ENCODE data around the gene PLXNB3.

Gene PLXNB3

DNA sequence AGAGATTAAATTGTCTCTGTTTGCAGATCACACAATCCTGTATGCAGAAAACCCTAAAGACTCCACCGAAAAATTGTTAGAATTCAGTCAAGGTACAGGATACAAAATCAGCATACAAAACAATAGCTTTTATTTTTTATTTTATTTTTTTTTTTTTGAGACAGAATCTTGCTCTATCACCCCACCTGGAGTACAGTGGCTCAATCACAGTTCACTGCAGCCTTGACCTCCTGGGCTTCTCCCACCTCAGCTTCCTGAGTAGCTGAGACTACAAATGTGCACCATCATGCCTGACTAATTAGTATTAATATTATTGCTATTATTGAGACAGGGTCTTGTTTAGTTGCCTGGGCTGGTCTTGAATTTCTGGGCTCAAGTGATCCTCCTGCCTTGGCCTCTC is 8.9 kb upstream of the PLXNB3 start:
- no peak for DNase-seq (ENCODE audit: low read depth, low spot score)

DNA sequence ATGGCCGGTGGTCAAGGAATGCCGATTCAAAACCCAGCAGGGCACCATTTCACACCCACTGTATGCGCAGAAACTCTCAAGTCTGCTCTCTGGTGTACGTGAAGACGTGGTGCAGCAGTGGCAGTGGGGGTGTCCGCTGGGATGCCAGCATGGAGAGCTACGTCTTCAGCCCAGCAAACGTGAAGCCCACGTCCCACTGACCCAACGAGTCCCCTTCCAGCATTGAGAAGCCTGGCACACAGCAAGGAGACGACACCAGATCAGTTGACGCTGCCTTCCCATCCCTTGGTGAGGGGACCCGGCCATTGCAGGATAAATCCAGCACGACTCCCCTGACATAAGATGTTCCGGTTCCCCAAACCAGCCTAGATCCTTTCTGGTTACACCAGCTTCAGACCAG is 2.2 kb upstream of the PLXNB3 start:
- no peak for DNase-seq (ENCODE audit: low read depth, low spot score)

DNA sequence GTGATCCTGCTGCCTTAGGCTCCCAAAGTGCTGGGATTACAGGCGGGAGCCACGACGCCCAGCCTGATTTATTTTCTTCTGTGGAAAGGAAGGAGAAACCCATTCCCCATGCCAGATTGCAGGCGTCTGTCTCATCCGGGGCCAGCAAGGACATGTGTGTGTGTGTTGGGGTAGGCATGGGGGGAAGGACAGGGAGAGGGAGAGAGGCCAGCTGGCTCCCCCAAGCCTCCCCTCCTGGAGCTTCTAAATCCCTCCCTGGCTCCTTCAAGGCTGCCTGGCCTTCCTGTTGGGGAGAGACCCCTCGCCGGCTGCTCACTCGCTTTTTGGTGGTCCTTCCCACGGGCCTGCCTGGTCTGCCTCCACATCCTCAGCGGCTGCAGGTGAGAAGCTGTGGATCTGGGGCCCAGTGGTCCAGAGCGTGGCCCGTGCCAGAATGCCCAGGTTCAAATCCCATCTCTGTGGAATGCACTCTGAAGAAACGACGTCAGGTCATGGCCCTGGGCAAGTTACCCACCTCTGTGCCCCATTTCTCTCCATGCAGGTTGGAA is 1.3 kb upstream of the PLXNB3 start:
- no peak for DNase-seq (ENCODE audit: low read depth, low spot score)

DNA sequence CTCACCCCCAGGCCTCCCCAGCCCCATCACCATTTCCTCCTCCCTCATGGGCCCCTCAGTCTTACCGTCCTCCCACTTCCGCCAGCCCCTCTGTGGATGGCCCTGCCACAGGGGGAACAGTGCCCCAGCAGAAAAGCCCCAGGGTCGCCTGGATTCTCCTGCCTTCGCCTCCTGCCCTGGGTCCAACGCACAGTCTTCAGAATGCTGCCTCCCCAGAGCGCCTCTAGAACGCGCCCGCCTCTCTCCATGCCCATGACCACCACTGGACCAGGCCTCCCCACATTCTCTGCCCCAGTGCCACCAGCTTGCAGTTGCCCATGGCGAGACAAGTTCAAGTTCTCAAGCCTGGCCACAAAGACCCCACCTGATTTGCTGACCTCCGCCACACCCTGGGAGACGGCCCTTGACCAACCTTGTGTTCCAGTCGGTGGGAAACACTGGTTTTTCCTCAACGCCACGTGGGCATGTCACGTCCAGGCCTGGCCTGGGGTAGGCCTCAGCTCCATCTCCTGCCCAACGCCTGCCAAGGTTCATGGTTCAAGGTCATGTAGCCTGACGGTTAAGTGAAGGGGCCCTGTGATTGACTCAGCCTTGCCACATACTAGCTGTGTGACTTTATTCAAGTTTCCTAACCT is 634 bp upstream of the PLXNB3 start:
- DNase-seq (ENCODE audit: low read depth, low spot score): no peak

DNA sequence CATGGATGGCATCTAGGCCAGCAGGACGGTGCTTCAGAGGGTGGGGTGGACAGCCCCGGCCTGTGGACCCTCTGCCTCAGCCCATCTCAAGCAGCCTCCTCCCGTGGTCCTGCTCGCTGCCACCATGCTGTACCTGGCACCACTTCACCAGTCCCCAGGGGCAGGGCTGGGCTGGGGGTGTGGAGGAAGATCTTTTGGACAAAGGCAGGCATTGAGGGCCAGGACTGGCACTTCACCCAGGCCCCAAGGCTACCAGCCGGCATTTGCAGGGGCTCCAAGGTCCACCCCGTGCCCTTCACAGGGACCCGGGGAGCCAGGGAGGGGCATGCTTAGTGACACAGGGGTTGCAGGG is 713 bp downstream of the PLXNB3 start:
- DNase-seq (ENCODE audit: low read depth, low spot score): no peak

DNA sequence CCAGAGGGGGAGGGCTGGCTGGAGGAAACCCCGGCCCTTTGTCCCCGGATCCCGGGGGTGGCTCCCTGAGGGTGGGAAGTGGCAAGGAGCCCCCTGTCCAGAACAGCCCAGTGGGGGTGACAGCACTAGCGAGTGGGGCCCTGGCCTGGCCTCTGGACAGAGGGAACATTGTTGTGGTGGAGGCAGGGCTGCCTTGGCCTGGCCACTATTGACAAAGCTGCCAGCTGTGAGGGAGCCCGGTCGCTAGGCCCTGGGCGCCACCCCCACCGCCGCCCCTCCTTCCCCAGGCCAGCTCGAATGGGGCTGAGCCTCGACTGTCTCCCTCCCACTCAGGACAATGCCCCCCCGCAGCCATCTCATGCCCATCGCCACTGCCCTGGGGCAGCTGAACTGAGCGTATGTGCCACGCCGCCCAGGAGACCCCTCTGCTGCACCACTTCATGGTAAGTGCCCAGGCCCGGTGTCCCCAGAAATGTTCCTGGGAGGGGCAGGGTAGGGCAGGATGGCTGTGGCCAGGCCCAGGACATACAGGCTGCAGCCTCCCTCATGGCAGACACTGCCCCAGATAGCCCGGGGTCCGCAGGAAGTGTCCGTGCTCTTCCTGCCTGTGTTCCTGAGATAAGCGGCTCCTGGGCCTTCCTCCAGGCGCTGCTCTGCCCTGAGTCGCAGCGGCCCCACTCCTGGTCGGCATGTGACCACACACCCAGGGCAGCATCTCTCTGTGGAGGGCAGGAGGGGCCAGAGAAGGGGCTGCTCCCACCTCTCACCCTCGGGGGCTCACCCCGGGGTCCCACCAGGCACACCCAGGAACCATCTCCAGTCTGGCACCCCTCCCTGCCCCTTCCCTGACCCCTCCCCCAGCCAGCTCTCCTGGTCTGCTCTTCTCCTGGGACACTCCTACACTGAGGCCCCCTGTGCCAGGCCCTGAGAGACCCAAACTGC is 1.4 kb downstream of the PLXNB3 start:
- DNase-seq (ENCODE audit: low read depth, low spot score): no peak

DNA sequence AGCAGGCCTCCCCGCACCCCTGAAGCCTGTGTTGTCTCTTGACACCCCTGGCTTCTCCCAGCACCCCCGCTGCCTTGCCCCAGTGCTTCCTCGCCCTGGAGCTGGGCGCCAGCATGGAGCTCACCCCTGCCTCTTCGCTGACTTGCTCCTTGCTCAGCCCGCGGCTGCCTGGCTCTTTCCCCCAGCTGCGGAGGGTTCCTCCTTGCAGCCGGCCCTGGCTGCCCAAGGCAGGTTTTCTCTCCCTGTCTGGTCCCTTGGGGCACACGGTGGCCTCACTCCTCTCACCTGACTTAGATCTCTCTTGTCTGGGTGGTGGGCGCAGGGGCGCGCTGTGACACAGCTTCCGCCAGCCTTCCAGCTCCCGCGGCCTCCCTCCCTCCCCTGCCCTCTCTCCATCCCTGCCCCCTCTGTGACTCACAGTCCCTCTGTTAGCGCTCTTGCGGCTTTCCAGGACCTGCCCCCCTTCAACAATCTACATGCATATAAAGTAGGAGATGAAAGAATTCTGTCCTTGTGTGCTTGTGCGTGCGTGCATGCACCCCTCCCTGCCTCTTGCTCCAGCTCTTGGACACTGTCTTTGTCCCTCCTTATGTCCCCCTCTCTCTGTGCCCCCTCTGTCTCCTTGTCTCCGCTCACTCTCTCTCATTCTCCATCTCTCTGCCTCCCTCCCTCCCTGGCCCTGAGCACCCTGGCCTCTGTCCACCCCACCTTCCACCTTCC is 2.2 kb downstream of the PLXNB3 start:
- no peak for DNase-seq (ENCODE audit: low read depth, low spot score)

DNA sequence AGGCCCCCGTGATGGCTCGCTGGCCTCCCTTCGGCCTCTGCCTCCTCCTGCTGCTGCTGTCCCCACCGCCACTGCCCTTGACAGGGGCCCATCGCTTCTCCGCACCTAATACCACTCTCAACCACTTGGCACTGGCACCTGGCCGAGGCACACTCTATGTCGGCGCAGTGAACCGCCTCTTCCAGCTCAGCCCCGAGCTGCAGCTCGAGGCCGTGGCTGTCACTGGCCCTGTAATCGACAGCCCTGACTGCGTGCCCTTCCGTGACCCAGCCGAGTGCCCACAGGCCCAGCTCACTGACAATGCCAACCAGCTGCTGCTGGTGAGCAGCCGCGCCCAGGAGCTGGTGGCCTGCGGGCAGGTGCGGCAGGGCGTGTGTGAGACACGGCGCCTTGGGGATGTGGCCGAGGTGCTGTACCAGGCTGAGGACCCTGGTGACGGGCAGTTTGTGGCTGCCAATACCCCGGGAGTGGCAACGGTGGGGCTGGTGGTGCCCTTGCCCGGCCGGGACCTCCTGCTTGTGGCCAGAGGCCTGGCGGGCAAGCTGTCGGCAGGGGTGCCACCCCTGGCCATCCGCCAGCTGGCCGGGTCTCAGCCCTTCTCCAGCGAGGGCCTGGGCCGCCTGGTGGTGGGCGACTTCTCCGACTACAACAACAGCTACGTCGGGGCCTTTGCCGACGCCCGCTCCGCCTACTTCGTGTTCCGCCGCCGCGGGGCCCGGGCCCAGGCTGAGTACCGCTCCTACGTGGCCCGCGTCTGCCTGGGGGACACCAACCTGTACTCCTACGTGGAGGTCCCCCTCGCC is 3.0 kb downstream of the PLXNB3 start:
- no peak for DNase-seq (ENCODE audit: low read depth, low spot score)

DNA sequence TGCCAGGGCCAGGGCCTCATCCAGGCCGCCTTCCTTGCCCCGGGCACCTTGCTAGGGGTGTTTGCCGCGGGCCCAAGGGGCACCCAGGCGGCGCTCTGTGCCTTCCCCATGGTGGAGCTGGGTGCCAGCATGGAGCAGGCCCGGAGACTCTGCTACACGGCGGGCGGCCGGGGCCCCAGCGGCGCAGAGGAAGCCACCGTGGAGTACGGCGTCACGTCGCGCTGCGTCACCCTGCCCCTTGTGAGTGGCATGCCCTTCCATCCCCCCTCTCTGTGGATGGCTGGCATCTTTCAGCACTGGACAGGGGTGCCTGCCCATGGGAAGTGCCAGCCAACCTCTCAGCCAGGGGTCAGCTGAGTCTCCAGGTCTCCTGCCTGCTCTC is 3.6 kb downstream of the PLXNB3 start:
- DNase-seq (ENCODE audit: low read depth, low spot score): no peak

DNA sequence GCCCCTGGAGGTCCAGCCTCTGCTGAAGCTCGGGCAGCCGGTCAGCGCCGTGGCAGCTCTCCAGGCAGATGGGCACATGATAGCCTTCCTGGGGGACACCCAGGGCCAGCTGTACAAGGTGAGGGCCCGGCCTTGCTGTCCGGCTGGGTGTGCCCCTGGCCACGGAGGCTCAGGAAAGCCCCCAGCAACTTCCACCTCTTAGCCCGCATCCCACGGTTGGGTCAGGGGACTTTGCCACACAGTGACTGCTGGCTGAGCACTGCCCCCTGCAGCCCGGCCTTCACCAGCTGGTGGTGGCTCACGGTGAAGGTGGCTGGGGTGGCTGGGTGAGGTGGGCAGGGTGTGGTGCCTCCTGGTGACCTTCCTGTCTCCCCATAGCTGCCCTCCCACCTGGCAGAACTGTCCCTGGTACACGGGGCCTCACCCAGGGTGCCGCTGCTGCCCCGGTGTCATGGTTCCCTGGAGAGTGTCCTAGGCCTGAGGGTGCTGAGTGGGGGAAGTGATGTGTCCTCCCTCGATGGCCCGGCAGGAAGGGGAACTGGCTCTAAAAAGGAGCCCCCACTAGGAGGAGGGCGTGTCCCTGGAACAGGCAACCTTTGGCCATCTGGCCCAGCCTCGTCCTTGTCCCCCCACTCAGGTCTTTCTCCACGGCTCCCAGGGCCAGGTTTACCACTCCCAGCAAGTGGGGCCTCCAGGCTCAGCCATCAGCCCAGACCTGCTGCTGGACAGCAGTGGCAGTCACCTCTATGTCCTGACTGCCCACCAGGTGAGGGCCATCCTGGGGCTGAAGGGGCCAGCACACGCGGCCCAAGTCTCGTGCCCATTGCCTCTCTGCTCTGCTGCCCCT is 4.5 kb downstream of the PLXNB3 start:
- no peak for DNase-seq (ENCODE audit: low read depth, low spot score)

DNA sequence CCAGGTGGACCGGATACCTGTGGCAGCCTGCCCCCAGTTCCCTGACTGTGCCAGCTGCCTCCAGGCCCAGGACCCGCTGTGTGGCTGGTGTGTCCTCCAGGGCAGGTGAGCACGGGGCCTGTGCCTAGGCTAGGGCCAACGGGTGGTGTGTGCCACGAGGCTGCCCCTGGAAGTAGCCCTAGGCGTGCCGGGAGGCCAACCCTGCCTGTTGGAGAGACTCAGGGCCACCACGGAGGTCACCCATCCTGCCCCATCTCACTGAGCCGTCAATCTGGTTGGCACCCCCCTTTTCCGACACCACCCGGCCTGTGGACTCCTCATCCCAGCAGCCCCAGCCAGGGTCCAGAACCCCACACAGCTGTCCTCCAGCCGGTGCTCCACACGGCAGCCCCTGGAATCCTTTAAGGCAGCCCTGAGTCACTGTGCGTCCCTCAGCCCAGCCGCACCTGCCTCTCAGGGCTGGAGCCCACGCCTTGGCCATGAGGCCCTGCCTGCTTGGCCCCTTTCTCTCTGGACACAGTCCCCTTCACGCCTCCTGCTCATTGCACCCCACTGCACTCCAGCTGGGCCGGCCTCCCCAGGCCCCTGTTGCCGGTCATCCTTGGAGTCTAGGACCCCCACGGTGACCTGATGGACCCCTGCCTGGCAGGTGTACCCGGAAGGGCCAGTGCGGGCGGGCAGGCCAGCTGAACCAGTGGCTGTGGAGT is 5.3 kb downstream of the PLXNB3 start:
- DNase-seq (ENCODE audit: low read depth, low spot score): no peak

DNA sequence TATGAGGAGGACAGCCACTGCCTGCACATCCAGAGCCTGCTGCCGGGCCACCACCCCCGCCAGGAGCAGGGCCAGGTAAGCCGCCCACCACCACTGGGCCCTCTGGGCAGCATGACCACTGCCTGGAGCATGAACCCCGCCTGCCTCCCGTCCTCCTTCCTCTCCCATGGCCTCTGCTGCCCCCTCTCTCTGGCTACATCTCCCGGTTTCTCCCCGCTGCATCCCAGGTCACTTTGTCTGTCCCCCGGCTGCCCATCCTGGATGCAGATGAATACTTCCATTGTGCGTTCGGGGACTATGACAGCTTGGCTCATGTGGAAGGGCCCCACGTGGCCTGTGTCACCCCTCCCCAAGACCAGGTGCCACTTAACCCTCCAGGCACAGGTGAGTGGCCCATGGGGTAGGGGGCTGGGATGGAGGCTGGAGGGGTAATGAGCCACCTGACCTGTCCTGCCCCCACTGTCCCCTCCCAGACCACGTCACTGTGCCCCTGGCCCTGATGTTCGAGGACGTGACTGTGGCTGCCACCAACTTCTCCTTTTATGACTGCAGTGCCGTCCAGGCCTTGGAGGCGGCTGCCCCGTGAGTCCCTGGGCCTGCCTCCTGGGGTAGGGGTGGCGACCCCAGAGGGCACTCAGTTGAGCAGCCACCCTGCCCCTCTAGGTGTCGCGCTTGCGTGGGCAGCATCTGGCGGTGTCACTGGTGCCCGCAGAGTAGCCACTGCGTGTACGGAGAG is 6.0 kb downstream of the PLXNB3 start:
- DNase-seq (ENCODE audit: low read depth, low spot score): no peak

DNA sequence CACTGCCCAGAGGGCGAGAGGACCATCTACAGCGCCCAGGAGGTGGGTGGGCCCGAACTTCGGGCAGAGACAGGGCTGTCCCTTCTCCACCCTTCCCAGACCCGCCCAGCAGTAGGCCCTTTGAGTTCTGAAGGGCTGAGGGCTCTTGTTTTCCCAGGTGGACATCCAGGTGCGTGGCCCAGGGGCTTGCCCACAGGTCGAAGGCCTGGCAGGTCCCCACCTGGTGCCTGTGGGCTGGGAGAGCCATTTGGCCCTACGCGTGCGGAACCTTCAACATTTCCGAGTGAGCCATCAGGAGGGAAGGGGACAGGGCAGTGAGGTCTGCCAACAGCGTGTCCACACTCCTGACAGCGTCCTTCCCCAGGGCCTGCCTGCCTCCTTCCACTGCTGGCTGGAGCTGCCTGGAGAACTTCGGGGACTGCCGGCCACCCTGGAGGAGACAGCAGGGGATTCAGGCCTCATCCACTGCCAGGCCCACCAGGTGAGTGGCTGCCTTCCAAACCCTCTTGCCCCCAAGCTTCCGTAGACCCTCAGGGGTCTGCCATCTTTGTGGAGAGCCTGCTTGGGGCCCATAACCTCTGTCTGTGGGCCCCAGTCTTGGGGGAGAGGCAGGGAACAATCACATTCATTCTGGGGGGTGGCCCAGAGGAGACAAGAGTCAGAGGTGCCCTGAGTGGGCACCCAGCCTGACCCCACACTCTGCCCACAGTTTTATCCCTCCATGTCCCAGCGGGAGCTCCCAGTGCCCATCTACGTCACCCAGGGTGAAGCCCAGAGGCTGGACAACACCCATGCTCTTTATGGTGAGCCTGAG is 6.8 kb downstream of the PLXNB3 start:
- no peak for DNase-seq (ENCODE audit: low read depth, low spot score)

DNA sequence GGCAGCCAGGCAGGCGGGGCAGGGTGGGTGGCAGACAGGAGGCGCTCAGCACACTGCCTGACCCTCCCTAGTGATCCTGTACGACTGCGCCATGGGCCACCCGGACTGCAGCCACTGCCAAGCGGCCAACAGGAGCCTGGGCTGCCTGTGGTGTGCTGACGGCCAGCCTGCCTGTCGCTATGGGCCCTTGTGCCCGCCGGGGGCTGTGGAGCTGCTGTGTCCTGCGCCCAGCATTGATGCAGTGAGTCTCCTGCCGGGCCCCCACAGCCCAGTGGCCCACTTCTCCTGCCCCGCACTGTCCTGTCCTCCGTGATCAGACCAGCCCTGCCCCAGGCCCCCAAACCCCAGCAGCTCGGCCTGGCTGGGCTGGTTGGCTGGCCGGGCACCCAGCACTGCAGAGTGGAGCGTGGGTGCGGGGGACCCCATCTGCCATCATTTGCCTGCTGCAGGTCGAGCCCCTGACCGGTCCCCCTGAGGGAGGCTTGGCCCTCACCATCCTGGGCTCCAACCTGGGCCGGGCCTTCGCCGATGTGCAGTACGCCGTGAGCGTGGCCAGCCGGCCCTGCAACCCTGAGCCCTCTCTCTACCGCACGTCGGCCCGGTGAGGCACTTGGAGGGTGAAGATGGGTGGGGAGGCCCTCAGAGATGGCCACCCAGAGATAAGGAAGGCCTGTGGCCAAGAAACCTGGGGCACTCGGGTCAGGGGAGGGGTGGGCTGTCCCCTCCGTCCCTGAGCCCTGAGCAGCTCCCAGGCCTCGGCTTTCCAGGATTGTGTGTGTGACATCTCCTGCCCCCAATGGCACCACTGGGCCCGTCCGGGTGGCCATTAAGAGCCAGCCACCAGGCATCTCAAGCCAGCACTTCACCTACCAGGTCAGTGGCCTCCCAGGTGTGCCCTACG is 7.6 kb downstream of the PLXNB3 start:
- DNase-seq (ENCODE audit: low read depth, low spot score): no peak

DNA sequence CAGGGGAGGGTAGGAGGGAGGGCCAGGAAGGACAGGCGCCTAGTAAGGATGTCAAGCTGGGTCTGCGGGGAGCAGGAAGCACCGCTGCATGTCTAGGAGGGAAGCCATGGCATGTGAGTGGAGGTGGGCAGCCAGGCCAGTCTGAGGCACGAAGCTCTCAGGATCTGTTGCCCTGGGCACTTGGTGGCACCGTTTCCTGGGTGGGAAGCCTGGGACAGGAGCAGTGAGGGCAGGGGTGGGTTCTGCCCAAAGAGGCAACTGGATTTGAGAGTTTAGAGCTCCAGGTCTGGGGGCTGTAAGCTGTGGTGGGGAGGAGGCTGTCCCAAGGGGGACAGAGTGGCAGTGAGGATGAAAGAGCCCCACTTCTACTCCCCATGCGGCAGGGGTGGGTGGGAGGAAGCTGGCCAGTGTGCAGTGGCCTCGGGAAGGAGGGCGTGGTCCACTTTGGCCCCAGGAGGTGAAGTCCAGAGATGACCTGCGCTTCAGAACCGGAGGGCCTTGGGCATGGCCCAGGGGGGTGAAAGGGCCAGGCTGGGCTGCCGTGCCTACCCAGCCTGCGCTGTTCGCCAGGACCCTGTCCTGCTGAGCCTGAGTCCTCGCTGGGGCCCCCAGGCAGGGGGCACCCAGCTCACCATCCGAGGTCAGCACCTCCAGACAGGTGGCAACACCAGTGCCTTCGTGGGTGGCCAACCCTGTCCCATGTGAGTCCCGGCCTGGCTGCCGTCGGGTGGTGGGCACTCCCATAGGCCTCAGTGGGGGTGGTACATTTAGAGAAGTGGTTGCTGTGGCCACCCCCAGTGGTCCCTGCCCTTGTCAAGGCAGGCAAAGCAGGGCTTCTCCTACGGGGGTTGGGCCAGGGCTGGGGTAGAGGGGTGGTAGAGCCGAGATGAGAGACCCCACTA is 8.5 kb downstream of the PLXNB3 start:
- no peak for DNase-seq (ENCODE audit: low read depth, low spot score)

DNA sequence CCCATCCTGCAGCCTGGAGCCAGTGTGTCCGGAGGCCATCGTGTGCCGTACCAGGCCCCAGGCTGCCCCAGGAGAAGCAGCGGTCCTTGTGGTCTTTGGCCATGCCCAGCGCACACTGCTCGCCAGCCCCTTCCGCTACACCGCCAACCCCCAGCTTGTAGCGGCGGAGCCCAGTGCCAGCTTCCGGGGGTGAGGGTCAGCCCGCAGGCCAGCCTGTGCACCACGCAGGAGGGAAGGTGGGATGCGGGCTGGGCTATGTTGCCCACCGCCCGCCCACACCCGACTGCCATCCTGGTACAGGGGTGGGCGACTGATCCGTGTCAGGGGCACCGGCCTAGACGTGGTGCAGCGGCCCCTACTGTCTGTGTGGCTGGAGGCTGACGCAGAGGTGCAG is 9.2 kb downstream of the PLXNB3 start:
- DNase-seq (ENCODE audit: low read depth, low spot score): no peak
